ENCODE data around the gene GHR.

The GHR gene

GRCh38 chr5:42507451-42508097, 84.3 kb downstream of the GHR start:
- H3K27ac ChIP-seq: no peak overlapping the region
- DNase-seq: no peak

GRCh38 chr5:42513246-42513645, 90.0 kb downstream of the GHR start:
- Histone ChIP-seq H3K36me3 (no peaks in the 10 kb centered on the region), H3K9me3 (ENCODE audit: severe bottlenecking) (no peaks in the 10 kb centered on the region), H3K27ac (no peak overlapping the region), H3K4me3 (ENCODE audit: low read depth, low read length) (no peak overlapping the region), H3K27me3 (ENCODE audit: insufficient read depth, low read depth, severe bottlenecking) (peaks cover 45% of the 10 kb centered on the region)
- no peak for TF ChIP-seq CTCF (IDR thresholded peaks at IDR 0.05; ENCODE audit: low read depth, low read length)
- DNase-seq: no peak

More at GRCh38 chr5:42507451-42508097, 84.3 kb downstream of the GHR start:
- no peak for TF ChIP-seq CTCF (IDR thresholded peaks at IDR 0.05; ENCODE audit: low read depth, low read length)
- peaks cover 32% of the 10 kb centered on the region for H3K27me3 ChIP-seq (ENCODE audit: insufficient read depth, low read depth, severe bottlenecking)
- H3K4me3 ChIP-seq (ENCODE audit: low read depth, low read length): no peak overlapping the region
- no peaks in the 10 kb centered on the region for H3K9me3 ChIP-seq (ENCODE audit: severe bottlenecking)
- no peaks in the 10 kb centered on the region for H3K36me3 ChIP-seq

GRCh38 chr5:42514754-42515153, 91.5 kb downstream of the GHR start:
- no peak overlapping the region for H3K4me3 ChIP-seq (ENCODE audit: low read depth, low read length)
- no peak for DNase-seq

GRCh38 chr5:42515504-42515903, 92.3 kb downstream of the GHR start:
- DNase-seq: no peak
- no peak for TF ChIP-seq CTCF (IDR thresholded peaks at IDR 0.05; ENCODE audit: low read depth, low read length)
- H3K27me3 ChIP-seq (ENCODE audit: insufficient read depth, low read depth, severe bottlenecking): peaks cover 33% of the 10 kb centered on the region

More at GRCh38 chr5:42514754-42515153, 91.5 kb downstream of the GHR start:
- H3K27ac ChIP-seq: no peak overlapping the region
- no peaks in the 10 kb centered on the region for H3K9me3 ChIP-seq (ENCODE audit: severe bottlenecking)
- TF ChIP-seq CTCF (IDR thresholded peaks at IDR 0.05; ENCODE audit: low read depth, low read length): no peak
- peaks cover 37% of the 10 kb centered on the region for H3K27me3 ChIP-seq (ENCODE audit: insufficient read depth, low read depth, severe bottlenecking)
- H3K36me3 ChIP-seq: no peaks in the 10 kb centered on the region

GRCh38 chr5:42516282-42517042, 93.2 kb downstream of the GHR start:
- H3K9me3 ChIP-seq (ENCODE audit: severe bottlenecking): no peaks in the 10 kb centered on the region
- H3K36me3 ChIP-seq: no peaks in the 10 kb centered on the region
- H3K4me3 ChIP-seq (ENCODE audit: low read depth, low read length): no peak overlapping the region
- peaks cover 24% of the 10 kb centered on the region for H3K27me3 ChIP-seq (ENCODE audit: insufficient read depth, low read depth, severe bottlenecking)
- H3K27ac ChIP-seq: no peak overlapping the region
- no peak for TF ChIP-seq CTCF (IDR thresholded peaks at IDR 0.05; ENCODE audit: low read depth, low read length)
- DNase-seq: no peak

More at GRCh38 chr5:42515504-42515903, 92.3 kb downstream of the GHR start:
- Histone ChIP-seq H3K9me3 (ENCODE audit: severe bottlenecking) (no peaks in the 10 kb centered on the region), H3K36me3 (no peaks in the 10 kb centered on the region), H3K4me3 (ENCODE audit: low read depth, low read length) (no peak overlapping the region), H3K27ac (no peak overlapping the region)
